WTC11 (cell line): ENCODE results near the gene ZNF142. TPM values are rescaled to one million over a fixed set of nuclear protein-coding genes. Genes with fewer than 3 reads are reported as not detected.

Source experiments
- ARID4B ChIP-seq: sonication (generic); formaldehyde crosslinking; IDR thresholded peaks from 2 replicates; pipeline ENCODE4 v1.8.0; 2023; ENCODE audit warnings: missing genetic modification reagents, mild to moderate bottlenecking, borderline replicate concordance
- ATF3 ChIP-seq: sonication (generic); formaldehyde crosslinking; conservative IDR thresholded peaks from 2 replicates; pipeline ENCODE4 v1.8.1; 2022; ENCODE audit warnings: mild to moderate bottlenecking, missing genetic modification reagents
- CREM ChIP-seq: sonication (generic); formaldehyde crosslinking; IDR thresholded peaks from 2 replicates; pipeline ENCODE4 v1.8.1; 2022; ENCODE audit warnings: mild to moderate bottlenecking, missing genetic modification reagents, moderate library complexity
- E2F1 ChIP-seq: sonication (generic); formaldehyde crosslinking; IDR thresholded peaks from 2 replicates; pipeline ENCODE4 v1.8.0; 2022; ENCODE audit warnings: mild to moderate bottlenecking, missing genetic modification reagents
- E2F4 ChIP-seq: sonication (generic); formaldehyde crosslinking; IDR thresholded peaks from 2 replicates; pipeline ENCODE4 v1.8.1; 2022; ENCODE audit warnings: low read depth, mild to moderate bottlenecking, moderate library complexity, missing genetic modification reagents, borderline replicate concordance
- EMX1 ChIP-seq: fragments of 250-450 bp; sonication (Bioruptor Pico); IDR thresholded peaks from 2 replicates; pipeline ENCODE4 v1.8.0; 2021; ENCODE audit warnings: mild to moderate bottlenecking
- FOXK1 ChIP-seq: sonication (generic); formaldehyde crosslinking; IDR thresholded peaks from 2 replicates; pipeline ENCODE4 v1.8.0; 2022; ENCODE audit warnings: mild to moderate bottlenecking, moderate library complexity, missing genetic modification reagents
- FOXP1 ChIP-seq: sonication (generic); formaldehyde crosslinking; IDR thresholded peaks from 2 replicates; pipeline ENCODE4 v1.8.0; 2022; ENCODE audit warnings: missing genetic modification reagents, mild to moderate bottlenecking, moderate library complexity, borderline replicate concordance
- GABPB1 ChIP-seq: sonication (generic); formaldehyde crosslinking; IDR thresholded peaks from 2 replicates; pipeline ENCODE4 v1.8.1; 2023; ENCODE audit warnings: mild to moderate bottlenecking, missing genetic modification reagents
- GTF2I ChIP-seq: fragments of 250-450 bp; sonication (Bioruptor Pico); conservative IDR thresholded peaks from 2 replicates; pipeline ENCODE4 v1.4.0; 2021; ENCODE audit warnings: mild to moderate bottlenecking
- HMGA2 ChIP-seq: fragments of 250-450 bp; sonication (Bioruptor Pico); IDR thresholded peaks from 2 replicates; pipeline ENCODE4 v1.4.0; 2021; ENCODE audit warnings: mild to moderate bottlenecking, moderate library complexity
- IRF1 ChIP-seq: sonication (generic); formaldehyde crosslinking; IDR thresholded peaks from 2 replicates; pipeline ENCODE4 v1.8.0; 2023; ENCODE audit warnings: missing genetic modification reagents
- KAT7 ChIP-seq: sonication (generic); formaldehyde crosslinking; IDR thresholded peaks from 2 replicates; pipeline ENCODE4 v1.8.1; 2023; ENCODE audit warnings: missing genetic modification reagents, mild to moderate bottlenecking, borderline replicate concordance
- MLX ChIP-seq: sonication (generic); formaldehyde crosslinking; IDR thresholded peaks from 2 replicates; pipeline ENCODE4 v1.8.1; 2023; ENCODE audit warnings: mild to moderate bottlenecking, missing genetic modification reagents, moderate library complexity
- MYBL2 ChIP-seq: sonication (generic); formaldehyde crosslinking; IDR thresholded peaks from 2 replicates; pipeline ENCODE4 v1.8.1; 2023; ENCODE audit warnings: mild to moderate bottlenecking, moderate library complexity, missing genetic modification reagents
- SMAD3 ChIP-seq: sonication (generic); formaldehyde crosslinking; IDR thresholded peaks from 2 replicates; pipeline ENCODE4 v1.8.0; 2022; ENCODE audit warnings: missing genetic modification reagents, mild to moderate bottlenecking, borderline replicate concordance
- SOX15 ChIP-seq: fragments of 250-450 bp; sonication (Bioruptor Pico); IDR thresholded peaks from 2 replicates; pipeline ENCODE4 v1.9.0; 2021; ENCODE audit warnings: mild to moderate bottlenecking
- TEAD1 ChIP-seq: sonication (generic); formaldehyde crosslinking; IDR thresholded peaks from 2 replicates; pipeline ENCODE4 v1.8.0; 2022; ENCODE audit warnings: mild to moderate bottlenecking, missing genetic modification reagents
- TP53 ChIP-seq: sonication (generic); formaldehyde crosslinking; IDR thresholded peaks from 2 replicates; pipeline ENCODE4 v1.8.1; 2023; ENCODE audit warnings: mild to moderate bottlenecking, missing genetic modification reagents
- ZNF121 ChIP-seq: sonication (generic); formaldehyde crosslinking; IDR thresholded peaks from 2 replicates; pipeline ENCODE4 v1.8.0; 2023; ENCODE audit warnings: missing genetic modification reagents
- ZNF219 ChIP-seq: sonication (generic); formaldehyde crosslinking; IDR thresholded peaks from 2 replicates; pipeline ENCODE4 v1.8.0; 2023; ENCODE audit warnings: missing genetic modification reagents, mild to moderate bottlenecking, borderline replicate concordance
- ZNF396 ChIP-seq: fragments of 250-450 bp; sonication (Bioruptor Pico); IDR thresholded peaks from 2 replicates; pipeline ENCODE4 v1.8.0; 2021; ENCODE audit warnings: mild to moderate bottlenecking, moderate library complexity, borderline replicate concordance
- ZNF425 ChIP-seq: fragments of 250-450 bp; sonication (Bioruptor Pico); conservative IDR thresholded peaks from 2 replicates; pipeline ENCODE4 v1.9.0; 2021; ENCODE audit warnings: mild to moderate bottlenecking
- total RNA-seq: library from RNA; stranded (reverse); gene quantifications from 3 replicates; pipeline ENCODE4 v1.2.3, GENCODE V29; 2021
- TF ChIP-seq, protein P1 (sequence below): sonication (generic); formaldehyde crosslinking; IDR thresholded peaks from 2 replicates; pipeline ENCODE4 v1.8.1; 2023; ENCODE audit warnings: mild to moderate bottlenecking, missing genetic modification reagents

Gene ZNF142
- total RNA-seq, 1 experiment from 2014 or later: 33.5 TPM

GRCh38 chr2:218671654-218672566, 12.5 kb upstream of the ZNF142 start, which contains the start of the genes RNF25 and STK36 (continued):
- TF ChIP-seq IRF1 (CRISPR knock-in tag) (no peak), KAT7 (no peak), SMAD3 (CRISPR knock-in tag) (no peak), ZNF121 (CRISPR knock-in tag) (no peak), FOXK1 (CRISPR knock-in tag) (peak; percentile 10), TP53 (CRISPR knock-in tag) (no peak), TEAD1 (peak; percentile 56; the same call in 1 of the 2 replicates), ZNF219 (CRISPR knock-in tag) (no peak), MYBL2 (CRISPR knock-in tag) (no peak), ARID4B (CRISPR knock-in tag) (peak; percentile 44; the same call in 1 of the 2 replicates), ZNF396 (CRISPR knock-in tag) (no peak), ATF3 (no peak), ZNF425 (no peak), E2F1 (no peak), MLX (CRISPR knock-in tag) (no peak), FOXP1 (CRISPR knock-in tag) (no peak; the same call in 1 of the 2 replicates), EMX1 (CRISPR knock-in tag) (0 out of 2 replicates have a peak, but pooled peaks have one; percentile 35), E2F4 (no peak), SOX15 (no peak), GTF2I (CRISPR knock-in tag) (no peak), GABPB1 (CRISPR knock-in tag) (peak; percentile 57; the same call in 1 of the 2 replicates), HMGA2 (CRISPR knock-in tag) (no peak), CREM (CRISPR knock-in tag) (no peak)
- TF ChIP-seq, protein P1, sequence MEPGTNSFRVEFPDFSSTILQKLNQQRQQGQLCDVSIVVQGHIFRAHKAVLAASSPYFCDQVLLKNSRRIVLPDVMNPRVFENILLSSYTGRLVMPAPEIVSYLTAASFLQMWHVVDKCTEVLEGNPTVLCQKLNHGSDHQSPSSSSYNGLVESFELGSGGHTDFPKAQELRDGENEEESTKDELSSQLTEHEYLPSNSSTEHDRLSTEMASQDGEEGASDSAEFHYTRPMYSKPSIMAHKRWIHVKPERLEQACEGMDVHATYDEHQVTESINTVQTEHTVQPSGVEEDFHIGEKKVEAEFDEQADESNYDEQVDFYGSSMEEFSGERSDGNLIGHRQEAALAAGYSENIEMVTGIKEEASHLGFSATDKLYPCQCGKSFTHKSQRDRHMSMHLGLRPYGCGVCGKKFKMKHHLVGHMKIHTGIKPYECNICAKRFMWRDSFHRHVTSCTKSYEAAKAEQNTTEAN (CRISPR knock-in tag): no peak
